MCF 10A (cell line): Measurements from ENCODE around the gene ATL2. TPM values are rescaled to one million over a fixed set of nuclear protein-coding genes. Genes with fewer than 3 reads are reported as not detected.
A peak's percentile ranks its signal among the peaks of the same experiment; 100 is the strongest.

Experiments
- Bru-seq: library from RNA; stranded (reverse); fragments of 400-500 nt; gene quantifications from one replicate; lab custom pipeline; 2021; lab: Mats Ljungman, UMichigan
- BruChase-seq, 2 experiments: library from RNA; stranded (reverse); fragments of 400-500 nt; gene quantifications; one replicate each; lab custom pipeline; 2021; lab: Mats Ljungman, UMichigan
- BruUV-seq: library from RNA; stranded (reverse); fragments of 400-500 nt; replicated peaks from 2 replicates; lab custom pipeline; 2021; lab: Mats Ljungman, UMichigan
- CTCF ChIA-PET: fragments of 300-600 bp; sonication (Branson Sonifier 250); formaldehyde crosslinking; extraction: SDS; loops from one replicate; lab custom pipeline; 2021; ENCODE audit warnings: antibody characterized with exemption, inconsistent platforms; lab: Yijun Ruan, JAX
- POLR2A ChIA-PET: fragments of 300-600, 350-650 bp; sonication (Branson Sonifier 250); formaldehyde crosslinking; extraction: SDS; loops from one replicate; lab custom pipeline; 2020; ENCODE audit warnings: antibody characterized with exemption, inconsistent platforms; lab: Yijun Ruan, JAX
- DNase-seq: peaks from one replicate; pipeline ENCODE4 v3.0.0-alpha.2; 2018; ENCODE audit not compliant: unreplicated experiment
- H3K27ac Mint-ChIP-seq: one replicate; pipeline ENCODE4 v1.8.0; 2022; ENCODE audit warnings: mild to moderate bottlenecking, low read depth, mixed read lengths; ENCODE audit not compliant: unreplicated experiment
- H3K27me3 Mint-ChIP-seq: one replicate; pipeline ENCODE4 v1.8.0; 2022; ENCODE audit warnings: mixed read lengths; ENCODE audit not compliant: insufficient read depth, unreplicated experiment
- H3K36me3 Mint-ChIP-seq: one replicate; pipeline ENCODE4 v1.8.0; 2022; ENCODE audit warnings: mild to moderate bottlenecking, moderate library complexity, mixed read lengths; ENCODE audit not compliant: insufficient read depth, unreplicated experiment
- H3K4me1 Mint-ChIP-seq: one replicate; pipeline ENCODE4 v1.8.0; 2022; ENCODE audit warnings: mixed read lengths; ENCODE audit not compliant: insufficient read depth, unreplicated experiment
- H3K4me3 Mint-ChIP-seq: one replicate; pipeline ENCODE4 v1.8.0; 2022; ENCODE audit warnings: mild to moderate bottlenecking, moderate library complexity, mixed read lengths; ENCODE audit not compliant: unreplicated experiment
- H3K9me3 Mint-ChIP-seq: one replicate; pipeline ENCODE4 v1.8.0; 2022; ENCODE audit warnings: mixed read lengths; ENCODE audit not compliant: unreplicated experiment
- intact Hi-C: fragments of 100-400 bp; cut with micrococcal nuclease; formaldehyde crosslinking; loops from 2 replicates; pipeline ENCODE4 v1.14.1; 2022
- long read RNA-seq: library from polyadenylated mRNA; stranded (forward); transcript quantifications from one replicate; pipeline ENCODE4 v2.0.0, GENCODE V29; 2022
- total RNA-seq: library from RNA; stranded (reverse); gene quantifications from 2 replicates; pipeline ENCODE4 v1.2.3, GENCODE V29; 2022
- TF ChIP-seq, protein P1 (sequence below): fragments of 200-600 bp; IDR thresholded peaks from one replicate; pipeline ENCODE4 v1.8.0; 2022; ENCODE audit warnings: antibody characterized with exemption, mild to moderate bottlenecking; ENCODE audit not compliant: unreplicated experiment

ATL2 gene
- 54.2 and 61.3 TPM in 2 replicates for total RNA-seq
- Bru-seq, nascent RNA = percentile 84 among the genes with signal in this experiment
- BruChase-seq, experiment 1, labeled RNA remaining after a 6-hour chase = percentile 85 among the genes with signal in this experiment
- BruChase-seq, experiment 2, labeled RNA remaining after a 2-hour chase = percentile 86 among the genes with signal in this experiment
- long read RNA-seq, transcript ATL2-201 (13 exons, 2,868 nt) = major isoform, 79 of 145 reads
- long read RNA-seq, transcript ATL2-206 (13 exons, 2,335 nt) = minor isoform, 5 of 145 reads
- long read RNA-seq, transcript ATL2-203 (12 exons, 1,905 nt) = minor isoform, 8 of 145 reads
- long read RNA-seq, partial matches to known transcripts = 31 of 145 reads
- long read RNA-seq, other reads (novel, unspliced or antisense) = 22 of 145 reads

GRCh38 chr2:38377050-38377828 lies at the start of gene ATL2:
Gene ATL2, minus strand, starts transcription at chr2:38377273. Its CDS starts 13 bp downstream, at chr2:38377260.
- POLR2A ChIA-PET = interaction anchor here (0.6 to 7.0 kb wide), 48 partner anchors 10 to 567 kb away, joined by 3 to 151 read pairs (median 6); partner anchors contain the start of genes HNRNPLL and SRSF7

DNA sequence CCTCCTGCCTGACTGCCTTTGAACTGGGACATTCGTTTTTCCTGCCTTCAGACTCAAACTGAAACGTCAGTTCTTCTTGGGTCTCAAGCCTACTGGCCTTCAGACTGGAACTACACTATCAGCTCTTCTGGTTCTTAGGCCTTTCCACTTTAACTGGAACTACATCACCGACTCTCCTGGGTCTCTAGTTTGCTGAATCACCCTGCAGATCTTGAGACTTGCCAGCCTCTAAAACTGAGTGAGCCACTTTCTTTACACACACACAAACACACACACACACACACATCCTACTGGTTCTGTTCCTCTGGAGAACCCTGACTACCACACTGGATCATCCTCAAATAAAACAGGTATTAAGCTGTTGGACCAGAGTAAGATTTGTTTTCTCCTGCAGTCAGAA lies 46.7 kb upstream of the ATL2 start:
- H3K27me3 Mint-ChIP-seq = no peaks in the 10 kb centered on the region
- no peak overlapping the region for H3K4me3 Mint-ChIP-seq
- no peaks in the 10 kb centered on the region for H3K9me3 Mint-ChIP-seq
- POLR2A ChIA-PET = no interaction called here
- intact Hi-C loops = no loop called here
- no peak for DNase-seq
- CTCF ChIA-PET = interaction anchor here (0.8 kb wide), 1 partner anchor 124 kb away, joined by 3 read pairs; no protein-coding TSS in a partner anchor
- no TSS peak for BruUV-seq
- H3K36me3 Mint-ChIP-seq = peaks cover 7% of the 10 kb centered on the region
- H3K27ac Mint-ChIP-seq = no peak overlapping the region
- no peaks in the 10 kb centered on the region for H3K4me1 Mint-ChIP-seq
- TF ChIP-seq, protein P1, sequence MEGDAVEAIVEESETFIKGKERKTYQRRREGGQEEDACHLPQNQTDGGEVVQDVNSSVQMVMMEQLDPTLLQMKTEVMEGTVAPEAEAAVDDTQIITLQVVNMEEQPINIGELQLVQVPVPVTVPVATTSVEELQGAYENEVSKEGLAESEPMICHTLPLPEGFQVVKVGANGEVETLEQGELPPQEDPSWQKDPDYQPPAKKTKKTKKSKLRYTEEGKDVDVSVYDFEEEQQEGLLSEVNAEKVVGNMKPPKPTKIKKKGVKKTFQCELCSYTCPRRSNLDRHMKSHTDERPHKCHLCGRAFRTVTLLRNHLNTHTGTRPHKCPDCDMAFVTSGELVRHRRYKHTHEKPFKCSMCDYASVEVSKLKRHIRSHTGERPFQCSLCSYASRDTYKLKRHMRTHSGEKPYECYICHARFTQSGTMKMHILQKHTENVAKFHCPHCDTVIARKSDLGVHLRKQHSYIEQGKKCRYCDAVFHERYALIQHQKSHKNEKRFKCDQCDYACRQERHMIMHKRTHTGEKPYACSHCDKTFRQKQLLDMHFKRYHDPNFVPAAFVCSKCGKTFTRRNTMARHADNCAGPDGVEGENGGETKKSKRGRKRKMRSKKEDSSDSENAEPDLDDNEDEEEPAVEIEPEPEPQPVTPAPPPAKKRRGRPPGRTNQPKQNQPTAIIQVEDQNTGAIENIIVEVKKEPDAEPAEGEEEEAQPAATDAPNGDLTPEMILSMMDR = no peak

More at GRCh38 chr2:38377050-38377828, at the start of gene ATL2:
- BruUV-seq = no TSS peak
- DNase-seq = peak; percentile 94
- Mint-ChIP-seq H3K4me3 (peak within 1 kb of the TSS; percentile 94), H3K9me3 (no peaks in the 10 kb centered on the region), H3K4me1 (peaks cover 31% of the 10 kb centered on the region), H3K27ac (peak within 1 kb of the TSS; percentile 98), H3K36me3 (peaks cover 5% of the 10 kb centered on the region), H3K27me3 (no peaks in the 10 kb centered on the region)
- intact Hi-C loops = loop anchor here (1.0 to 2.0 kb wide), 3 partner anchors 62 to 131 kb away; no protein-coding TSS in a partner anchor
- CTCF ChIA-PET = interaction anchor here (0.6 to 5.3 kb wide), 21 partner anchors 13 to 348 kb away, joined by 3 to 58 read pairs (median 4); no protein-coding TSS in a partner anchor
- TF ChIP-seq, protein P1 = no peak

DNA sequence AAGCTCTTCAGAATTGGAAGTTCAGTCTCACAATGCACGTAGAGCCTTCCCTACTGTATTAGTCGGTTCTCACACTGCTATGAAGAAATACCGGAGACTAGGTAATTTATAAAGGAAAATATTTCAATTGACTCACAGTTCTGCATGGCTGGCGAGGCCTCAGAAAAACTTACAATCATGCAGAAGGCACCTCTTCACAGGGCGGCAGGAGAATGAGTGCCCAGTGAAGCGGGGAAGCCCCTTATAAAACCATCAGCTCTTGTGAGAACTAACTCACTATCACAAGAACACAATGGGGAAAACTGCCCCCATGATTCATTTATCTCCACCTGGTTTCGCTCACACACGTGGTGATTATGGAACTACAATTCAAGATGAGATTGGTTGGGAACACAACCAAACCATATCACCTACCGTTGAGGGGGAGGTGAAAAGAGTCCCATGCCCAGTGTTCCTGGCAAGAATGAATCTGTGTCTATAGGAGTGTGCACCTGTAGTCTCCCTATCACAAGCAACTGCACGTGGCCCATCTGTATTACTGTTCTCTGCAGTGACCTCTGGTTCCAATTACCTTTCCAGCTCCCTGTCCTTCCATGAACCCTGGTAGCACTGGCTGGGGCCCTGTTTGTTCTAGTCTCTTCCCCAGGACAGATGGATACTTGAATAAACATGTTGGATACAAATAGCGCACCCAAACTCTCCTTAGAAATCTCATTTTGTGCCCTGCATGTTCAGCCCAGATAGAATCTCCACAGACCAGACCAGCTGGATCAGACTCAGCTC lies 44.4 kb upstream of the ATL2 start:
- Mint-ChIP-seq H3K9me3 (no peaks in the 10 kb centered on the region), H3K27me3 (no peaks in the 10 kb centered on the region), H3K4me3 (no peak overlapping the region), H3K27ac (no peak overlapping the region), H3K36me3 (peaks cover 7% of the 10 kb centered on the region), H3K4me1 (peaks cover 6% of the 10 kb centered on the region)
- intact Hi-C loops = no loop called here
- no peak for DNase-seq
- POLR2A ChIA-PET = interaction anchor here (1.0 to 2.4 kb wide), 6 partner anchors 9 to 45 kb away, joined by 3 to 10 read pairs (median 4); partner anchors contain the start of gene ATL2
- TF ChIP-seq, protein P1 = no peak
- no TSS peak for BruUV-seq
- CTCF ChIA-PET = no interaction called here
